RPMI7951 (cell line): ENCODE data around the gene TMEM245. TPM values are rescaled to one million over a fixed set of nuclear protein-coding genes. Genes with fewer than 3 reads are reported as not detected.

Experiments used
- DNase-seq: peaks from one replicate; pipeline ENCODE4 v3.0.0-alpha.2; 2012; ENCODE audit warnings: low read depth
- total RNA-seq: library from RNA; depleted of rRNA; stranded (reverse); fragments of >200 nt; shearing (Covaris generic); gene quantifications from 2 replicates; pipeline ENCODE4 v1.2.3, GENCODE V29; 2014; rRNA removed

The TMEM245 gene
- 47.6 and 49.4 TPM in 2 replicates for total RNA-seq

DNA sequence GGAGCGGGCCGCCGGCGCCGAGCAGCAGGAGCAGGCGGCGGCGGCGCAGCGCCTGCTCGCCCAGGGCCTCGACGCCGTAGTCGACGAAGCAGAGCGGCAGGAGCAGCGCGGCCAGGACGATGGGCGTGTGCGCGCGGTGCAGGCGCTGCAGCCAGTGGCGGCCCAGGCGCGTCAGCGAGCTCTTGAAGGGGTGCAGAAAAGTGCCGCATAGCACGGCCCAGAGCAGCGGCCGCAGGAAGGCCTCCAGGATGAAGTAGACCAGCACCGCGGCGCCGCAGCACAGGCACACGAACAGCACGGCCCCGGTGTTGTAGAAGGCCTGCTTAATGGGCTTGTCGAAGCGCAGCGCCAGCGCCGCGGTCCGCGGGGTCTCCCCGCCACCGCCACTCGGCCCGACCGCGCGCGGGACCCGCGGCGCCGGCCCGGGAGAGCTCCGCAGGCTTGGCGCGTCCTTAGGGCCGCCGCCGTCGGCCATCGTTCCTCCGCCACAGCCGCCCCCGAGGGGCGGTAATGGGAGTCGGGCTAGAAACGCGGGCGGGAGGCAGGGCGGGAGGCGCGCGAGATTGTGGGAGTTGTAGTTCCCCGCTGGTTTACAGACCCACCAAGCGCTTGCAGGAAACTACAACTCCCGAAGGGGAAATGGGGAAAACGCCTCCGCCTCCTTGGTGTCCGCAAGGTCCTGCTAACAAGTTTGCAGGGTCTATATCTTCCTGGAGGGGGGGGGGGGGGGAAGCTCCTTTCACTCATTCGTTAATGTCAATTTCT is at the start of gene TMEM245:
Gene TMEM245 (minus strand): TSS at position 509 of the 765 bp plus-strand sequence. CDS start 34 bp downstream, at position 475.
- DNase-seq = peak; percentile 100

DNA sequence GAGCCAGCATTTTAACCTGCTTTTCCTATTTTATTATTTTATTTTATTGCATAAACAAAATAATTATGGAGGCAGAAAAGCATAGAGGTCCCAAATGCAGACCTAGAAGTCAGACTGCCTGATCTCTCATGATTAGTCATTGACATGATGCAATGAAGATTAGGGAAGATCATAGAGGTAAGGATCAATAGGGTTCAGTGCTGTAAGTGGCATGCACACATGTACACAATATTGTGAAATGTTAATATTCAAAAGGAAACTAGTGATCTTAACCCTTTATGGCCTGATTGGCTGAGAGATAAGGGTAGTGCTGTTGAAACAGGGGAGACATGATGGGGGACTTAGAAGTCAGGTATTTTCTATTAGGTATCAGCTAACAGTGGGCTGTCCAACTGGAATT is 48.4 kb upstream of the TMEM245 start:
- no peak for DNase-seq

DNA sequence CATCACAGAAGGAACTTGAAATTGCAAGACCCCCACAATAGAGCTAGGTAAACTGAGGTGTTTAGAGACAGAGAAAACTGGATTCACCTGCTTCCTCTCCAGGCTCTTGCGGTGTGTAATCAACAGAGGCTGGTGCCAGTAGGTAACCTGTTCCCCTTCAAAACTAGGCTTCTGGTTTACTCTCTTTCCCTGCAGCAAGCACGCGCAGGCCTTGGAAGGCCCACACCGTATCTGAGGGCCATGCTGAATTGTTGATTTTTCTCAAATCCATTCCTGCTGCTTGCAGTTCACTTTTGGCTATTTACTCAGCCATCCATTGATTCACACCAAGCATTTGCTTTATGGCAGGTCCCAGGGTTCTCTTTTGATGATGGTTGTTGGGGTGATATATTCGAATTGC is 48.0 kb upstream of the TMEM245 start:
- DNase-seq = no peak

DNA sequence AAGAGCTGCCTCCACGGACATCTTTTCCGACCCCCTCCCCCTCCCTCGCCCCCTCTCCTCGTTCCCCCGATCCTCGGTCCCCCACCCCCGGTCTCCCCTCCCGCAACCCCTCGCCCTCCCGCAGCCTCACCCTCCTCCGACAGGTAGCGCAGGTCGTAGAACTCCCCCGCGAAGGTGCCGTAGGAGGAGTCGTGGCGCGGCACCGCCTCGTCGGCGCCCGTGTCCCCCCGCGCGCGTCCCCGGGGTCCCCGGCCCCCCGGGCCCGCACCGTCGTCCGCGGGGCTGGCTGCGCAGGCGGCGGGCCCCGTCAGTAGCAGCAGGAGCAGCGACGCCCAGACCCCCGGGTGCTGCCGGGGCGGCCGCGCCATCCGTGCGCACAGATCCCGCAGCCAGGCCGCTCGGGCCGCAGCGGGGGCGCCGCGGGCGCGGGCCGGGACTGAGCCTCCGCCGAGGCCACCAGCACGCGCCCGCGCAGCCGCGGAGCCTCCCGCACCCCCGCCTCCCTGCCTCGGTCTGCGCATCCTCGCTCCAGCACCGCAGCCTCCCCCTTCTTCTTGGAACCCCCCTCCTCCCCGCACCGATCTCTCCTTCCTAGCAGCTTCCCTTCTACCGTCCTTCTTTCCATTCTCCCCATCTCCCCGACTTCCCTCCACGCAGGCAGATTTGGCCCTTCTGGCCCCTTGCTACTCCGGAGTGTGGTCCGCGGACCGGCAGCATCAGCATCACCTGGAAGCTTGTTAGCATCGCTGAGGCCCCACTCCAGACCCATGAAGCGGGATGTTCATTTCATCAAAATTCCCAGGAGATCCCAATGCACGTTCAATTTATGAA is 47.2 kb upstream of the TMEM245 start, which contains the start of gene FRRS1L:
Gene FRRS1L (minus strand): TSS at position 479 of the 831 bp plus-strand sequence. CDS start 111 bp downstream, at position 368.
- no peak for DNase-seq

DNA sequence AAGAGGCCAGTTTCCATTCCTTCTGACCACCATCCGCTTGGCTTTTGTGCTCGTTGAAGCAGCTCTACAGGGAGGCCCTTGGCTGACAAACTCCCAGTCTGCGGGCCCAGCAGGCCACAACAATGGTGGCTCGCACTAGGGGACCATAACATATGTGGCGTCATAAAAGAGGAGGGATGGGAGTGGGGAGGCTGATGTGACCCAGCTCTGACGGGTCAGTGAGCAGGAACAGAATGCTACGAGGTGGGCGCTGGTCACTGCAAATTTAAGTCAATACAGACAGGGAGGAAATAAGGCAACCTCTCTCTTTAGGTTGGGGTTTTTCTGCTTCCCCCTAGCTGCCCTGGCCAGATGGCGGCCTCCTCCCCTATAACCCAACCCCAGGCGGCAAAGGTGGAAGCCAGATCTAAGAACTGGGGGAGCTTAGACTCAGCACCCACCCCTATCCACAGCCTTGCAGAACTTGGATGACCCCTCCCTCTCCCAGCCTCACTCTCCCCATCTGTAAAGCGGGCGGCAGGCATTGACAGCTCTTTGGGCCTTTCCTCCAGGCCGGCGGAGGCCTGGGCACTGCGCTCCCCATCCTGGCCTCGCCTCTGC is 46.5 kb upstream of the TMEM245 start:
- no peak for DNase-seq

DNA sequence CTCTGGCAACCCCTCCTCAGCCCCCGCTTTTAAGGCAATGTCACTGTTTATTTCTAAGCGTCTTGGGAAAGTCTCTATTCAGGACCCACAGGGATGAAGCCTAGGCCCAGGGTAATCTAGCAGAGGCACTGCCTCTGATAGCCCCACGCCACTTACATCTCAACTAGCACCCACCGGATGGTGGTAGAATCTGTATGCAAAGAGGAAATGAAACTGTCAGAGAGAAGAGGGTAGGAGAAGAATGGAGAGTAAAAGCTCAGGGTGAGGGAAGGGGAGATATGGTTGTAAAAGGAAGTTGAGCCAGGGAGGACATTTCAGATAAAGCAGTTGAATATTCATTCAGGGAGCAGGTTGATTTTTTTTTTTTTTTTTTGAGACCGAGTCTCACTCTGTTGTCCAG is 44.3 kb upstream of the TMEM245 start:
- no peak for DNase-seq

DNA sequence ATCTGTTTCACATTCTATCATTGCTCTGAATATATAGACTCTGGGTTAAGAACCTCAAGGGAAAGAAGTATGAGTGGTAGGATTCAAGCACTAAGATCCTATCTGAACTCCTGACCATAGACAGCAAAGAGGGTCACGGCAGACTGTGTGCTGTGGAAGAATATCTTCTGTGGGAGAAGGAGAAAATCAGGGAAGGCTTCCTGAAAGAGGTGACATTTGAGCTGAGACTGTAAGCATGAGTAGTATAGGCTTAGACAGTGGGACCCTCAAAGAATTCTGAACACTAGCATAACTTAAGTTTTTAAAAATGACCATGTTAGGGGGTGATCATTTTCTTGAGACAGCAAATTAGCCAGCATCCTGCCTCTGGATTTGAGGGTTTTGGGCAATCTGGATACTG is 43.4 kb upstream of the TMEM245 start:
- no peak for DNase-seq

DNA sequence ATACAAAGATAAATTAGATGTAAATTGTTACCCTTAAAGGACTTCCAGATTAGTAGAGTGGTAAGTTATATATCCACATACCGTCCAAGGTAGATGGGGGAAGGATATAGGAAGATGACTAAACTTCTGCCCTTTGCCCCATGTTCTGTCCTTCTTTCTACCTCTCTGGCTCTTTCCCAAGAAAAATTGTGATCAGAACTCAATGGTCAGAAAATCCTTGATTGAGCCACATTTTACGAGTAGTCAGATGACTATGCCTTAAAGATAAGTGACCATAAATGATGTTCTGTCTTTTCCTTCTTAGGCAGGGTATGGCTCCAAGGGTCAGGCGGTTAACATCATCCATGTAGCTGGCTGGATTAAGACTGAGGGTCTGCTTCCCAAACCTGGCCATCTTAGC is 42.9 kb upstream of the TMEM245 start:
- DNase-seq = no peak

DNA sequence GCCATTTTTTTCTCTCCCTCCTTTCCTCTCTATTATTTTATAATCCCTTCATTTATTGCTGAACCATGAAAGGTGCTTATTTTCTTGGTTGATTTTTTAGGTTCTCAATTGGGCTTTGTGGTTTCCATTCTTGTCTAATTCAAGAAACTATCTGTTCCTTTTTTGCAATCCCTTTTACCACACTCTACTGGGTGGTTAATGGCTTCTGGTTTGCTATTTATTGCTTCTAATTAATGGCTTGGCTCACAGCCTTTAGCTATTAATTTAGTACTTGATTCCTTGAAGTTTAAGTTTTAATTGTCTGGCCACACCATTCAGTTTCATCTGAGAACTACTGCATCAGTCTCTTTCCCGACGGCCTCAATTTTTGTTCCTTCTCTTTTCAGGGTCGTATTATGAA is 41.7 kb upstream of the TMEM245 start:
- DNase-seq = no peak

DNA sequence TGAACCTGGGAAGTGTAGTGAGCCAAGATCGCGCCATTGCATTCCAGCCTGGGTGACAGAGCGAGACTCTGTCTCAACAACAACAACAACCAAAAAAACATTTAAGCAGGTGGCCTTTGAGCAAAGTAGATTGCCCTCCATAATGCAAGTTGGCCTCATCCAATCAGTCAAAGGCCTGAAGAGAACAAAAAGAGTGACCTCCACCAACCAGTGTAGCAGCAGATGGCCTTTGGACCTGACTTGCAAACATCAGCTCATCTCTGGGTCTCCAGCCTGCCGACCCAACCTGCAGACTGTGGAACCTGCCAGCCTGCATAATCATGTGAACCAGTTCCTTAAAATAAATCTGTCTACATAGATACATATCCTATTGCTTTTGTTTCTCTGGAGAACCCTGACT is 39.8 kb upstream of the TMEM245 start:
- DNase-seq = no peak

DNA sequence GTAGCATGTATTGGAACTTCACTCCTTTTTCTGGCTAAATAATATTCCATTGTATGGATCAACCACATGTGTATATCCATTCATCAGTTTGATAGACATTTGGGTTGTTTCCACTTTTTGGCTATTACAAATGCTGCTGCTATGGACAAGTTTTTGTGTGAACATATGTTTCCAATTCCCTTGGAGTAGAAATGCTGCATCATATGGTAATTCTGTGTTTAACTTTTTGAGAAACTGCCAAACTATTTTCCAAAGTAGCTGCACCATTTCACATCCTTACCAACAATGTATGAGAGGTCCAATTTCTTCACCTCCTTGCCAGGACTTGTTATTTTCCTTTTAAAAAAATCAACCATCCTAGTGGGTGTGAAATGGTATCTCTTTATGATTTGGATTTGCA is 38.9 kb upstream of the TMEM245 start:
- DNase-seq = peak; percentile 32

DNA sequence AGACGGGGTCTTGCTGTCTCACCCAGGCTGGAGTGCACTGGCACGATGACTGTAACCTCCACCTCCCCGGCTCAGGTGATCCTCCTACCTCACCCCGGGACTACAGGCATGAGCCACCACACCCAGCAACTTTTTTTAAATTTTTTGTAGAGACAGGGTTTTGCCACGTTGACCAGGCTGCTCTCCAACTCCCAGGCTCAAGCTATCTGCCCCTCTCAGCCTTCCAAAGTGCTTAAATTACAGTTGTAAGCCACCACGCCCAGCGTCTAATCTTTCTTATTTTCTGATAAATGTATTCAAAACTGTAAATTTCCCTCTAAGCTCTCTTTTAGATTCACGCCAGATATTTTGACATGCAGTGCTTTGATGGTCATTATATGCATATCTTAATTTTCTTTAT is 37.0 kb upstream of the TMEM245 start:
- DNase-seq = no peak

DNA sequence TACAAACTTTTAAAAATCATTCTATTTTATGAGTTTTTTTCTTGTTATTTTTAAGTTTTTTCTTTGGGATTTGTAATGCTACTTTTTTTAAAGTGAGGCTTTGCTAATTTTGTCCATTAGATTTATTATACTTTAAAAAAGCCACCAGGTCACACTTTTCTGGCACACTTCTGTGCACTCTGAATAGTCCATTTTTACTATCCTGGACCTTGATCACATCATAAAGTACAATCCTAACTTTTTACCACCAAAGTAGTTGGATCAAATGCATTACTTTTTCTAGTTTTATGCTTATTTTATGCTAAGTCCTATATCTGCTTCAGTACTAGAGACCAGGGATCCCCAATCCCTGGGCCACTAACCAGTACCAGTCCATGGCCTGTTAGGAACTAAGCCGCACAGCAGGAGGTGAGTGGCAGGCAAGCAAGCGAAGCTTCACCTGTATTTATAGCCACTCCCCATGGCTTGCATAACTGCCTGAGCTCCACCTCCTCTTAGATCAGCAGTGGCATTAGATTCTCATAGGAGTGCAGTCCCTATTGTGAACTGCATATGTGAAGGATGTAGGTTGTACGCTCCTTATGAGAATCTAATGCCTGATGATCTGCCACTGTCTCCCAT is 31.3 kb upstream of the TMEM245 start:
- DNase-seq = no peak

DNA sequence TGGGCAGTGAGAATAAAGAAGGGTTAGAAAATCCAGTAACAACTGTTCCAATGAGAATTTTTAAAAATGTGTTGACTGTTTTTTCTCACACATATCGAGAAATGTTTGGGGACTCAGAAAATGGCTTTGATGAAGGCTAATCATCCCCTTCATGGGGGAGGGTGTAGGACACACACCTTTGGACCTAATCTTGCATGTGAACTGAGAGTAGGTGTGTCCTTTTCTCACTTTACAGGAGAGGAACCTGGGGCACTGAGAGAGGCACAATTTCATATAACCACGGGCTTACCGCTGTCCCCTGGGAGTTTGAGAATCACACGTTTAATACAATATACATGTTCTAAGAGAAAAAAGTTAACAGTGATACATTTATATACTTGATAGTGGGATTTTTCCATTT is 30.0 kb upstream of the TMEM245 start:
- no peak for DNase-seq

DNA sequence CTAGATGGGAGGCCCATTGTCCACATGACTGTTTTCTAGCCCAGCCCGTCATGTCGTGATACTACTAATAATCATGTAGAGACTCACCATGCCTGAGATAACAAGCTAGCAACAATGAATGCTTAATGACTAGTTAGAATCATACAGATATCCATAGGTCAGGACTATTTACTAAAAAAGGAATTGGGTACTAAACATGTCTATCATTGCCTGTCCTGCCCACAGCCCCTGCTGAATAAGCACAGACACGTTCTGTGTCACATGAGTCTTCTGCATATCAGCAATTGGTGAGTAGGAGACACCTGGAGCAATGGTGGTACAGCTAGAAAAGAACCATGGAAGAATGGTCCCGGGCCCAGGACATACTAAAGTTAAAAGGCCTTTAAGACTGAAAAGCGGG is 29.3 kb upstream of the TMEM245 start:
- DNase-seq = no peak

DNA sequence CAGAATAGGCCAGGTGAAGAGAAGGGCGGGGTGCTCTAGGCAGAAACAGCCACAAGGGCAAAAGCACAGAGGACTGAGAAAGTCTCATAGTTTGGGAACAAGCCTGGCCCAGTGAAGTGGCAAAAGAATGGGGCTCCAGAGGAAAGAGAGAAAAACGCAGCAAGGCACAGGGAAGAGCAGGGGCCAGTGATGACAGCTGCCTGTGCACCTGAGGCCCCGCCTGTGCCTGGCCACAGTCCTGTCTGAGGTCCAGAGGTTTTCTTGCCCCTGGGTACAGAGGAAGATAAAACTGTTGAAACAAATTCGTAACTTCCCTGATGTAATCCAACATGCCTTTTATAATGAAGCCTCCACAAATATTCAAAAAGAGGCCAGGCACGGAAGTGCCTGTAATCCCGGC is 25.3 kb upstream of the TMEM245 start:
- no peak for DNase-seq

DNA sequence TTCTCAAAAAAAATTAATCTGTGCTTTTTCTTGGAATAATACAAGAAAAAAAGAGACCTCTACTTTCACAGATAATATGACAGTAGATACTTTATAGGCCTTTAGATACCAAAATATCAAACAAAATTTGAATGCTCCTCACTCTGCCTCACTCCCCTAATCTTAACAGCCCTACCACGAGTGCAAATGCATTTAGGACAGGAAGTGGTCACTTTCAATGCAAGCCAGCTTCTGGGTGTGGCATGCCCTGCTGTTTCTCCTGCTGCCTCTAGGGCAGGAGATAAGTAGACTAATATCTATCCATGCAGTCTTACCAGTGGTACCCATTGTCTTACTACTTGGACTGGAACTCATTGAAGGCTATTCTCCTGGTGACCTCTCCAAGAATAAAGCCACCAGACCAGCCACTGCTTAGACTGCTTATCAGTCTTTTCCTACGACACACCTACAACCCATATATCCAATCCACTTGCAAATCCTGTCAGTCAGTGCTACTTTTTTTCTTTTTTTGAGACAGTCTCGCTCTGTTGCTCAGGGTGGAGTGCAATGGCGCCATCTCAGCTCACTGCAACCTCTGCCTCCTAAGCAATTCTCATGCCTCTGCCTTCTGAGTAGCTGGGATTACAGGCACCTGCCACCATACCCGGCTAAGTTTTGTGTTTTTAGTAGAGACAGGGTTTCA is 24.3 kb upstream of the TMEM245 start:
- DNase-seq = peak; percentile 74

DNA sequence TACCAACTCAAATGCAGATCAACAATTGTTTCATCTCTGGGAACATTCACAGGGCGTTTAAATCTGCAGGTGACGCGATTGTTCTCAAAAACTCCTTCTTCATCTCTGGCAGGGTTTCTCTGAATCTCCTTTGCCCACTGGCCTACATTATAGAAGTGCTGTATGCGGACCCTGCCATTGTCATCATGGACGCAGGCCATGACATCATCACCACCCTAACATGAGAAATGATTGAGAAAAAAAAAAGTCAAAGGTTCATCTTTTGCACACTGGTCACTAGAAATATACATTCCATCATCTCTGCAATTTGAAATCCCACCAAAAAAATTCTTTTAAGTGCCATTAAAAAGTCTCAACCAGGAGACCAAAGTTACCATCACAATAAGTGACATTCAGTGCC is 21.6 kb upstream of the TMEM245 start:
- no peak for DNase-seq

DNA sequence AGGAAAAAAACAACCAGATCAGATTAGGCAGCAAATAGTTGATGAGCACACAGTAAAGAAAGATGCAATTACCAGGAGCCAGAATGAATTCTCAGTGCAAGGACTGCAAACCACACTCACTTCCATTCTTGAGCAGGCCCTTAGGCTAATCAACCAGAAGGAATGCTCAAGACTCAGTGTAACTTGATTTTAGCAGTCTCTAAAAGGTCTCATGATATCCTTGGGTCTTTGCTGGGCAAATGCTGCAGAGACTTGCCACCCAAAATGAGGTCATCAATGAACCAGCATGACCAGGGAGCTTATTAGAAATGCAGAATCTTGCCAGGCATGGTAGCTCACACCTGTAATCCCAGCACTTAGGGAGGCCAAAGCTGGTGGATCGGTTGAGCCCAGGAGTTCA is 20.1 kb upstream of the TMEM245 start:
- DNase-seq = no peak

DNA sequence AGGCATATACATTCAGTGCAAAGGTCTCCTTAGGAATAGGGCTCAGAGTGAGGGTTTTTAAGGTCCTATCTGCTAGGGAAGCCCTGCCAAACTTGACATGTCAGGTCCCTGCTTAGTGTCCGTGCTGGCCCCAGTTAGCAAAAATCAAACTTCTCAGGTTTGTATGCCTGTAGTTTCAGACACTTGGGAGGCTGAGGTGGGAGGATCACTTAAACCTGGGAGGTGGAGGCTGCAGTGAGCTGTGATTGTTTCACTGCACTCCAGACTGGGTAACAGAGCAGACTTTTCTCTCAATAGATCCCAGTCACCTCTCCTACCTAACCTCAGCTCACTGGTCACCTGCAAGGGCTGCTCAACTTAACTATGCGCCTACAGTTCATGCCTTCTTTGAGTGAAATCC is 18.7 kb upstream of the TMEM245 start:
- DNase-seq = no peak

DNA sequence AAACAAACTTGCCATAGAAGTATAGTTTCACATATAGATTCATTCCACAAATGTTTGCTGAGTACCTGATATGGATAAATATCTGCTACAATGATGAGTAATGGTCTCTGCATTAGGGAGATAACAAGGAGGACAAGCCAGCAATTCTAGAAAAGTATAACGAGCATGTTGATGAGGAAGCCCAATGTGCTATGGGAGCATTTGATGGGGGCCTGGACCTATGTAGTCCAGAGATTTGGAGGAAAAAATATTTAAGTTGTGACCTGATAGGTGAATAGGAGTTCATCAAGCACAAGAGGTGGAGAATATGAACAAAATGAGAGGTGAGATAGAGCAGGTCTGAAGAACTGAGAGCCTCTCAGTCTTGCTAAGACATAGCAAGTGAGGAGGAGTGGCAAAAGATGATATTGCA is 14.4 kb upstream of the TMEM245 start:
- DNase-seq = no peak

DNA sequence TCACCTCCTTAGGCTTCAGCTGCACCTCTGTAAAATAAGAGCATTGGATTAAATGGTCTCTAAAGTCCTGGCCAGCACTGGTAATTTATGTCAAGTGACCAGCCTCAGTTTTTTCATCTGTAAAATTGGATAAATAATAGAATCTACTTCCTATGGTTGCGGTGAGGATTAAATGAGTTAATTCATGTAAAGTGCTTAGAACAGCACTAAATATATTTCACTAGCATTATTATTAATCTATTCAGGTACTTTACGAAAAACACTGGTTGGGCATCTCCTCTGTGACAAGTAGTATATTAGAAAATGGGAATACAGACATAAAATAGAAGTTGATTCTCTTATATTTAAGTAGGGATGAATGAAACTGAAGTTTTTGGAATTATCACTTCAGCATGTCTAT is 13.8 kb upstream of the TMEM245 start:
- DNase-seq = no peak
